ENCODE data around the gene PFN4.

DNA sequence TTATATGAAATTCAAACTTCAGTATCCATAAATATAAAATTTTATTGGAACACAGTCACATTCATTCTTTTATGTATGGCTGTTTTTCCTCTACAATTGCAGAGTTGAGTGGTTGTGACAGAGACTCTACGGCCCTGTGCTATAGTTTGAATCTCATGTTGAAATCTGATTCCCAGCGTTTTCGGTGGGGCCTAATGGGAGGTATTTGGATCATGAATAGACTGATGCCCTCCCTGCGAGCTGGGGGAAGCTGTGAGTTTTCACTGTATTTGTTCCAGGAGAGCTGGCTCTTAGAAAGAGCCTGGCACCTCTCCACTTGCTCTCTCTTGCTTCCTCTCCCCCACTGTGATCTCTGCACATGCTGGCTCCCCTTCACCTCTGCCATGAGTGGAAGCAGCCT is 1.7 kb downstream of the PFN4 start:
- TF ChIP-seq, protein P1, sequence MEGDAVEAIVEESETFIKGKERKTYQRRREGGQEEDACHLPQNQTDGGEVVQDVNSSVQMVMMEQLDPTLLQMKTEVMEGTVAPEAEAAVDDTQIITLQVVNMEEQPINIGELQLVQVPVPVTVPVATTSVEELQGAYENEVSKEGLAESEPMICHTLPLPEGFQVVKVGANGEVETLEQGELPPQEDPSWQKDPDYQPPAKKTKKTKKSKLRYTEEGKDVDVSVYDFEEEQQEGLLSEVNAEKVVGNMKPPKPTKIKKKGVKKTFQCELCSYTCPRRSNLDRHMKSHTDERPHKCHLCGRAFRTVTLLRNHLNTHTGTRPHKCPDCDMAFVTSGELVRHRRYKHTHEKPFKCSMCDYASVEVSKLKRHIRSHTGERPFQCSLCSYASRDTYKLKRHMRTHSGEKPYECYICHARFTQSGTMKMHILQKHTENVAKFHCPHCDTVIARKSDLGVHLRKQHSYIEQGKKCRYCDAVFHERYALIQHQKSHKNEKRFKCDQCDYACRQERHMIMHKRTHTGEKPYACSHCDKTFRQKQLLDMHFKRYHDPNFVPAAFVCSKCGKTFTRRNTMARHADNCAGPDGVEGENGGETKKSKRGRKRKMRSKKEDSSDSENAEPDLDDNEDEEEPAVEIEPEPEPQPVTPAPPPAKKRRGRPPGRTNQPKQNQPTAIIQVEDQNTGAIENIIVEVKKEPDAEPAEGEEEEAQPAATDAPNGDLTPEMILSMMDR (IDR thresholded peaks at IDR 0.05) = no peak
- TF ChIP-seq EP300 (IDR thresholded peaks at IDR 0.05) (no peak), POLR2A (IDR thresholded peaks at IDR 0.05) (no peak)
